ENCODE measurements around the gene WDR46.

WDR46 gene

GRCh38 chr6:33320315-33321181 lies 31.5 kb upstream of the WDR46 start (continued):
- TF ChIP-seq ZNF202 (tag by site-specific recombination; IDR thresholded peaks at IDR 0.05; ENCODE audit: borderline replicate concordance): no peak
- peak; percentile 56 for TF ChIP-seq PRDM10 (tag by site-specific recombination; IDR thresholded peaks at IDR 0.05)
- TF ChIP-seq ZNF350 (tag by site-specific recombination; IDR thresholded peaks at IDR 0.05): no peak
- TF ChIP-seq SP7 (tag by site-specific recombination; IDR thresholded peaks at IDR 0.05): peak; percentile 86
- TF ChIP-seq ZNF426 (tag by site-specific recombination; IDR thresholded peaks at IDR 0.05): no peak
- TF ChIP-seq ZNF670 (tag by site-specific recombination; IDR thresholded peaks at IDR 0.05; ENCODE audit: low read depth): no peak
- TF ChIP-seq ZNF658 (tag by site-specific recombination; IDR thresholded peaks at IDR 0.05): no peak
- no peak for TF ChIP-seq ZNF248 (tag by site-specific recombination; IDR thresholded peaks at IDR 0.05)
- TF ChIP-seq ZNF488 (tag by site-specific recombination; IDR thresholded peaks at IDR 0.05): no peak
- TF ChIP-seq ZNF2 (tag by site-specific recombination; IDR thresholded peaks at IDR 0.05): peak; percentile 57; the same call in 1 of the 2 replicates
- TF ChIP-seq ZNF404 (tag by site-specific recombination; IDR thresholded peaks at IDR 0.05): no peak
- TF ChIP-seq ZXDB (tag by site-specific recombination; IDR thresholded peaks at IDR 0.05): peak; percentile 65
- TF ChIP-seq ZNF791 (tag by site-specific recombination; IDR thresholded peaks at IDR 0.05): no peak
- TF ChIP-seq ZNF600 (tag by site-specific recombination; IDR thresholded peaks at IDR 0.05): peak; percentile 95
- TF ChIP-seq PRDM1 (tag by site-specific recombination; IDR thresholded peaks at IDR 0.05): no peak
- no peak for TF ChIP-seq BCL11A (tag by site-specific recombination; IDR thresholded peaks at IDR 0.05; ENCODE audit: low read depth)
- TF ChIP-seq ZNF623 (tag by site-specific recombination; IDR thresholded peaks at IDR 0.05): 0 out of 2 replicates have a peak, but pooled peaks have one; percentile 30
- TF ChIP-seq ZBTB1 (tag by site-specific recombination; IDR thresholded peaks at IDR 0.05): no peak
- TF ChIP-seq KLF16 (tag by site-specific recombination; IDR thresholded peaks at IDR 0.05): no peak
- no peak for TF ChIP-seq ZNF777 (tag by site-specific recombination; IDR thresholded peaks at IDR 0.05; ENCODE audit: borderline replicate concordance)
- no peak for TF ChIP-seq ZNF214 (tag by site-specific recombination; IDR thresholded peaks at IDR 0.05; ENCODE audit: borderline replicate concordance)
- TF ChIP-seq ZNF449 (tag by site-specific recombination; IDR thresholded peaks at IDR 0.05): peak; percentile 24; the same call in 1 of the 2 replicates
- peak; percentile 64 for TF ChIP-seq ZBTB20 (tag by site-specific recombination; IDR thresholded peaks at IDR 0.05)
- no peak for TF ChIP-seq ZSCAN16 (tag by site-specific recombination; IDR thresholded peaks at IDR 0.05)
- no peak; the same call in 1 of the 2 replicates for TF ChIP-seq IKZF3 (tag by site-specific recombination; IDR thresholded peaks at IDR 0.05)
- TF ChIP-seq ZNF585B (tag by site-specific recombination; IDR thresholded peaks at IDR 0.05): no peak
- TF ChIP-seq ZNF596 (tag by site-specific recombination; IDR thresholded peaks at IDR 0.05): no peak
- no peak for TF ChIP-seq ZNF48 (tag by site-specific recombination; IDR thresholded peaks at IDR 0.05)
- TF ChIP-seq ZNF354C (tag by site-specific recombination; IDR thresholded peaks at IDR 0.05; ENCODE audit: borderline replicate concordance, low read depth): no peak
- TF ChIP-seq ZNF23 (tag by site-specific recombination; IDR thresholded peaks at IDR 0.05; ENCODE audit: borderline replicate concordance): no peak
- TF ChIP-seq GLIS2 (tag by site-specific recombination; IDR thresholded peaks at IDR 0.05): peak; percentile 66; the same call in 1 of the 2 replicates
- 0 out of 2 replicates have a peak, but pooled peaks have one; percentile 9 for TF ChIP-seq ZNF398 (tag by site-specific recombination; IDR thresholded peaks at IDR 0.05)
- TF ChIP-seq ZNF768 (tag by site-specific recombination; IDR thresholded peaks at IDR 0.05): no peak
- no peak for TF ChIP-seq ZNF621 (tag by site-specific recombination; IDR thresholded peaks at IDR 0.05)

Data from HEK293 (cell line).